GM21786 (cell line): ENCODE results near the gene PCBP3.
A peak's percentile ranks its signal among the peaks of the same experiment; 100 is the strongest.
"Not testable (repeated sequence)": the region's sequence is repeated elsewhere in the genome, so short reads cannot be mapped to it uniquely, and the experiment has no call there.

Experiments used
- ATAC-seq: cut with Tn5 transposase; IDR thresholded peaks from one replicate; pipeline ENCODE4 v1.9.1; 2021; ENCODE audit not compliant: unreplicated experiment

The PCBP3 gene

GRCh38 chr21:45643021-45643980, at the start of gene PCBP3:
TSS of gene PCBP3 (plus strand) at chr21:45643725. CDS start at chr21:45850086, 206,361 bp downstream.
- peak; percentile 51 for ATAC-seq

DNA sequence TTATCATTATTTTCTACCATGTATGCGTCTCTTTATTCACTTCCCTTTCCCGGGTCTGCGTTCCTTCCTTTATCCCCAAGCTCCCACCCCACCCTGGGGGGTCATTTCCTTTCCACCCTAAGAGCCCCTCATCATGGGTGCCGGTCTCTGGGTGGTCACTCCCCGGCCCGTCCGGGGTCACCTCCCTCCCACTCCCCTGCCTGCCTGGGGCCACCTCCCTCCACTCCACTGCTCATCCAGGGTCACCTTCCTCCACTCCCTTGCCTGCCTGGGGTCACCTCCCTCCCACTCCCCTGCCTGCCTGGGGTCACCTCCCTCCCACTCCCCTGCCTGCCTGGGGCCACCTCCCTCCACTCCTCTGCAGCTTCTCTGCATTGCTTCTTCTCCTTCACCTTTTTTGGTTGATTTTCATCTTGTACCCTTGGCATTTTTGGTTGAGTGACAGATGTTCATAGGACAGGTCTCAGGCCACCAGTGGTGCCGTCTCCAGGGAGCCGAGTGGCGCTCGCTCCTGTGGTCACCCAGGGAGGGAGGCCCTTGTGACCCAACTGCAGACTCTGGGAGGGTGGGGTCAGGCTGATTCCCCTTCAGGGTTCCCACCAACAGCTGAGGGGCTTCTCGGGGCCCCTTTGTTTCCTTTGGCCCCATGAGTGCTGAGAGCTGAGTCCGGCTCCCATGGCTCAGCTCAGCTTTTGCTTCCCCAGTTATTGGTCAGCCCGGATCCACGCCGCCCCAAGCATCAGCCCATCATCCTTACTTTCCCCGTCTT, 48.6 kb upstream of the PCBP3 start:
- no peak for ATAC-seq

GRCh38 chr21:45595574-45596295, 47.8 kb upstream of the PCBP3 start:
- ATAC-seq, result no peak

DNA sequence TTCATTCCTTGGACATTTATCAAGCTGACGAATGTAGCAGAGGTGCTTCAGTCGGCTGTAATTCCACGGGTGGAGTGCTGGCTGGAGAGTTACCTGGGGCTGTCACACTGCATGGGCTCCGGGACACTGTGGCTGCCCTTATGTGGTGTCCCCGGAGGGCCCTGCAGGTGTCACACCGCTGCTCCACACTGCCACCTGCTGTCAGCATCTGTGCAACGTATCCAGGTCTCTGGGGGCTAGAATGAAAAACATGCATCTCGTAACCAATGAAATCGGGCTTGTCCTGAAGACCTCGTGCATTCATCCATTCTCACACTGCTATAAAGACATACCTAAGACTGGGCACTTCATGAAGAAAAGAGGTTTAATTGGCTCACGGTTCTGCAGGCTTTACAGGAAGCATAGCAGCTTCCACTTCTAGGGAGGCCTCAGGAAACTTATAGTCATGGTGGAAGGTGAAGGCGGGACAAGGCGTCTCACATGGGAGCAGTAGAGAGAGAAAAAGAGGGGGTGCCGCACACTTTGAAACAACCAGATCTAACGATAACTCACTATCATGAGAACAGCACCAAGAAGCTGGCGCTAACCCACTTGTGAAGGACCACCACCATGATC, 46.7 kb upstream of the PCBP3 start:
- no peak for ATAC-seq

- no peak for ATAC-seq
Measured at GRCh38 chr21:45598109-45598508, 45.4 kb upstream of the PCBP3 start.

DNA sequence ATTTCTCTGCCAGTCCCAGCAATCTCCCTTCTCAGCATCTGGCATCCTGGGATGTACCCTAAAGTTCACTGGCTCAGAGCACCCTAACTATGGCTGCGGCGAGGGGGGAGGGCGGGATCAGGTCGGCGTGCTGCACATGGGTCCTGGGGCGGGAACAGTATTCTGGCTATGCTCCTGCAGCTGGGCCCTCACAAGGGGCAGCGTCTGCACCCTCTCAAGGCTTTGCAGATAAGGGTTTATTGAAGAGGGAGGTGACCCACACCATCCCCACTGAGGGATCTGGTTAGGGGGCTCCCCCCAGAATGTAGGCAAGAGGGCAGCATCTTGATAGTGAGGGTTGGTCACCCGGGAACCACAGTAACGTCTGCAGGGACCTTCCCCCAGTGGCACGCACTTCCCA, 44.9 kb upstream of the PCBP3 start:
- no peak for ATAC-seq

DNA sequence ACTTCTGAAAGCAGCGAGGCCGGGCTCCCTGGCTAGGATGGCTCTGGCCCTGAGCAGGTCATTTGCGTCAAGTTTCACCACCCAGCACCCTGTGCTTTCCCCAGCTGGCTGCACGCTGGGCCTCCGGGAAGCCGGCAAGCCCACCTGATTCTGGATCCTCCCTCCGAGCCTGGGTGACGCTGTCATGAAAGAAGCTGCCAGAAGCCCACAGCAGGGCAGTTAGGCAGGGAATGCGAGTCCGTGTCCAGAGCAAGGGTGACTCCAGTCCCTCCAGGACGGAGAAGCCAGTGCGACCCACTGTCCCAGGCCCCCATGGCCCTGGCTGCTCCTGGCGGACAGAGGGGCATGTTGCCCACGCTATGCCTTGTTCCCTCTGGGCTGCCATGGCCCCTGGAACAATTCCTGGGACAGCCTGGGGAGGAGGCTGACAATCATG, 44.4 kb upstream of the PCBP3 start:
- ATAC-seq, result no peak

GRCh38 chr21:45600248-45600647, 43.3 kb upstream of the PCBP3 start:
- ATAC-seq, result no peak

- ATAC-seq, result no peak
Measured at GRCh38 chr21:45601551-45601950, 42.0 kb upstream of the PCBP3 start.

DNA sequence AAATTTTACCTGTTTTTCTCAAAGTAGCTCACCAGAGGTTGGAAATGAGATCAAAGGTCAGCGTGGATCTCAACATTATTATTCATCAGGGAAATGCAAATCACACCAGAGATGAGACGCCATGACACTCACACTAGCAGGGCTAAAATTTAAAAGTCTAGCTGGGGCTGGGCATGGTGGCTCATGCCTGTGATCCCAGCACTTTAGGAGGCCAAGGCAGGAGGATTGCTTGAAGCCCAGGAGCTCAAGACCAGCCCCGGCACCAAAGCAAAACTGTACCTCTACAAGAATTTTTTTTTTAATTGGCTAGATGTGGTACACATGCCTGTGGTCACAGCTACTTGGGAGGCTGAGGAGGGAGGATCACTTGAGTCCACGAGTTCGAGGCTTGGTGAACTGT, 41.4 kb upstream of the PCBP3 start:
- no peak for ATAC-seq

DNA sequence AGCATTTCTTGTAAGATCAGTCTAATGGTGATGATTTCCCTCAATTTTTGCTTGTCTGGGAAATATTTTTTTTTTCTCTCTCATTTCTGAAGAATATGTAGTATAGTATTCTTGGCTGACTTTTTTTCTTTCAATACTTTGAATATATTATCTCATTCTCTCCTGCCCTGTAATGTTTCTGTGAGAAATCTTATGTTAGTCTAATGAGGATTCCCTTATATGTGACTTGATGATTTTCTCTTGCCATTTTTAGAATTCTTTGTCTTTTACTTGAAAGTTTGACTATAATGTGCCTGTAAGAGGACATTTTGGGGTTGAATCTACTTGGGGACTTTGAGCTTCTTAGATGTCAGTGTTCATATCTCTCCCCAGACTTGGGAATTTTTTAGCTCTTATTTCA, 40.0 kb upstream of the PCBP3 start:
- no peak for ATAC-seq

DNA sequence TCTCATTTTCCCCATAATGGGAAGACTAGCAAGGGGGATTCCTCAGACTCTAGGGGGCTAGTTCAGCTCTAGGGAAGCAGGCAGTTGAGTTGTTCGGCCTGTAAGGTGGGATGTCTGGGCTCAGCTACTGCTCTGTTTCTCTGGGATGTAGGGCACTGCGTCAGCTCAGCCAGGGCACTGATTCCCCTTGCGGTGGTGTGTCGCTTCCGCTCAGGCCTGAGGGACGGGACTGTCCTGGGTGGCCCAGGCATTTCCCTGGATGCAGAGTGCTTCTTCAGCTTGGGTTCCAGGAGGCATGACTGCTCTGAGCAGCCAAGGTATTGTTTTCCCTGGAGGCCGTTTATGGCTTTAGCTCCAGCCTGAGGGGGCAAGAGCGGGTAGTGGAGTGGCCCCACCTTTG, 38.8 kb upstream of the PCBP3 start:
- not testable (repeated sequence) for ATAC-seq

DNA sequence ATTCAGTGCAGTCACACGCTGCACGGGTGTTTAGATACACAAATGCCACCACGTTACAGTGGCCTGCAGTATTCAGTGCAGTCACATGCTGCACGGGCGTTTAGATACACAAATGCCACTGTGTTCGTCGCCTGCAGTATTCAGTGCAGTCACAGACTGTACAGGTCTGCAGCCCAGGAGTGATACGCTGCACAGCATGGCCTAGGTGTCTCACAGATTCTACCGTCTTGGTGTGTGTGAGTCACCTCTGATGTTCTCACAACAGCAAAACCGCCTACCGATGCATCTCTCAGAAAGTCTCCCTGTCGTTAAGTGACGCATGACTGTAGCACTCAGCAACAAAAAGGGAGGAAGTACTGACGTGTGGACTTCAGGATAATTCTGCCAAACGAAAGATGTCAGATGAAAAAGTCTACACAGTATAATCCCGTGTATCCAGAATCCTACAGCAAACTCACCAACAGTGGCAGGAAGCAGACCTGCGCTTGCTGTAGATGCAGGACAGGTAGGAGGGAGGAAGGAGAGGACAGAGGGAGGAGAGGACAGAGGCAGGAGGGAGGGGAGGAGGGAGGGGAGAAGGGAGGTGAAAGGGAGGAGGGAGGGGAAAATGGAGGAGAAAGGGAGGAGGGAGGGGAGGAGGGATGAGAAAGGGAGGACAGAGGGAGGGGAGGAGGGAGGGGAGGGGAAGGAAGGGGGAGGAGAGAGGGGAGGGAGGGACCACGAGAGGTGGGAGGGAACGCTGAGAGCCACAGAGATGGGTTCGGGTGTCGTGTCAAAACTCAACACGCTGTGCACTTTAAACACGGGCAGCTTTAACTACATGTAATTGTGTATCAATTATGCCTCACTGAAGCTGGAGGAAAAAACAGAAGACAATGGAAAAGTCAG, 36.3 kb upstream of the PCBP3 start:
- ATAC-seq, result no peak

- no peak for ATAC-seq
Measured at GRCh38 chr21:45607909-45608295, 35.6 kb upstream of the PCBP3 start.

DNA sequence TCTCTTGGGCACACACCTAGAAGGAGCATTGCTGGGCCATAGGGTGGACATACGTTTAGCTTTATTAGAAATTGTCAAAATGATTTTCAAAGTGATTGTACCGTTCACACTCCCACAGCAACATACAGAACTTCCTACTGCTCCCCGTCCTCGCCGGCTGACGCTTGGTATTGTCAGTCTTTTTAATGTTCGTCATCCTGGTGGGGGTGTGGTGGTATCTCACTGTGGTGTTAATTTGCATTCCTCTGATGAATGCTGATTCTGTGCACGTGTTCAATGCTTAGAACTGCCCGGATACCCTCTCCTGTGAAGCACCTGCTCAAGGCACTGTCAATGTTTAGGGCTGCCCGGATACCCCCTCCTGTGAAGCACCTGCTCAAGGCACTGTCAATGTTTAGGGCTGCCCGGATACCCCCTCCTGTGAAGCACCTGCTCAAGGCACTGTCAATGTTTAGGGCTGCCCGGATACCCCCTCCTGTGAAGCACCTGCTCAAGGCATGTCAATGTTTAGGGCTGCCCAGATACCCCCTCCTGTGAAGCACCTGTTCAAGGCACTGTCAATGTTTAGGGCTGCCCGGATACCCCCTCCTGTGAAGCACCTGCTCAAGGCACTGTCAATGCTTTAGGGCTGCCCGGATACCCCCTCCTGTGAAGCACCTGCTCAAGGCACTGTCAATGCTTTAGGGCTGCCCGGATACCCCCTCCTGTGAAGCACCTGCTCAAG, 34.6 kb upstream of the PCBP3 start:
- ATAC-seq, result not testable (repeated sequence)

DNA sequence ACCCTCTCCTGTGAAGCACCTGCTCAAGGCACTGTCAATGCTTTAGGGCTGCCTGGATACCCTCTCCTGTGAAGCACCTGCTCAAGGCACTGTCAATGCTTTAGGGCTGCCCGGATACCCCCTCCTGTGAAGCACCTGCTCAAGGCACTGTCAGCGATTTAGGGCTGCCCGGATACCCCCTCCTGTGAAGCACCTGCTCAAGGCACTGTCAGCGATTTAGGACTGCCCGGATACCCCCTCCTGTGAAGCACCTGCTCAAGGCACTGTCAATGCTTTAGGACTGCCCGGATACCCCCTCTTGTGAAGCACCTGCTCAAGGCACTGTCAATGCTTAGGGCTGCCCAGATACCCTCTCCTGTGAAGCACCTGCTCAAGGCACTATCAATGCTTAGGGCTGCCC, 33.9 kb upstream of the PCBP3 start:
- ATAC-seq, result not testable (repeated sequence)

DNA sequence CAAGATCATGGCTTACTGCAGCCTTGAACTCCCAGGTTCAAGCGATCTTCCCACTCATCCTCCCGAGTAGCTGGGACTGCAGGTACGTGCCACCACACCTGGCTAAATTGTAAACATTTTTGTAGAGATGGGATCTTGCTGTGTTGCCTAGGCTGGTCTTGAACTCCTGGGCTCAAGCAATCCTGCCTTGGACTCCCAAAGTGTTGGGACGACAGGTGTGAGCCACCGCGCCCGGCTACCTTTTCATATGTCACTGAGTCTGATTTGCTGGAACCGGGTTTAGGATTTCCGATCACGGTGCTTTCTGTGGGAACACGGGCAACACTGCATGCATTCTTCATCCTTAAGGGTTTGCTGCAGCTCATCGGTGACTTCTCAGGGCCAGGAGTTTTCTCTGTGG, 32.2 kb upstream of the PCBP3 start:
- ATAC-seq, result no peak

GRCh38 chr21:45611939-45612664, 31.4 kb upstream of the PCBP3 start:
- no peak for ATAC-seq

DNA sequence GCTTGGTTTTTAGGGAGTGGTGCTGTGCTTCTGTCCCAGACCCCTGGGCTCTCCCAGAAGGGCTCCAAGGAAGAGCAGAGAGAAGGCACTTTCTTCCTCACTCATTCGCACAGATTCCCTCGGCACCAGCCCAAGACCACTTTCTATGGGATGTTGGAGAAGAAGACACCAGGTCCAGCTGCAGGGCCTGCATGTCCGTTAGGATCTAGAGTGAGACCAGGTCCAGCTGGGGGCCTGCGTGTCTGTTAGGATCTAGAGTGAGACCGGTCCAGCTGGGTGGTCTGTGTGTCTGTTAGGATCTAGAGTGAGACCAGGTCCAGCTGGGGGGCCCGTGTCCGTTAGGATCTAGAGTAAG, 30.9 kb upstream of the PCBP3 start:
- ATAC-seq, result not testable (repeated sequence)
